GM12891 (cell line): ENCODE results near the gene MYO1C.

Experiments used
- PAX5 ChIP-seq: IDR thresholded peaks from 2 replicates; pipeline ENCODE4 v1.6.1; 2011; ENCODE audit warnings: low read length, moderate library complexity, mild to moderate bottlenecking; ENCODE audit not compliant: insufficient read depth, severe bottlenecking
- POLR2A ChIP-seq: IDR thresholded peaks from 2 replicates; pipeline ENCODE4 v1.6.1; 2011; ENCODE audit warnings: low read depth, low read length, control low read depth
- POLR2AphosphoS5 ChIP-seq: IDR thresholded peaks from 2 replicates; pipeline ENCODE4 v1.6.1; 2011; ENCODE audit warnings: low read depth, low read length, control low read depth
- POU2F2 ChIP-seq: IDR thresholded peaks from 2 replicates; pipeline ENCODE4 v1.6.1; 2011; ENCODE audit warnings: low read depth, mild to moderate bottlenecking, control low read depth, low read length, moderate library complexity
- SPI1 ChIP-seq: IDR thresholded peaks from 2 replicates; pipeline ENCODE4 v1.6.1; 2011; ENCODE audit warnings: low read depth, low read length, control low read depth
- TAF1 ChIP-seq: IDR thresholded peaks from 2 replicates; pipeline ENCODE4 v1.6.1; 2011; ENCODE audit warnings: low read depth, low read length, control low read depth

DNA sequence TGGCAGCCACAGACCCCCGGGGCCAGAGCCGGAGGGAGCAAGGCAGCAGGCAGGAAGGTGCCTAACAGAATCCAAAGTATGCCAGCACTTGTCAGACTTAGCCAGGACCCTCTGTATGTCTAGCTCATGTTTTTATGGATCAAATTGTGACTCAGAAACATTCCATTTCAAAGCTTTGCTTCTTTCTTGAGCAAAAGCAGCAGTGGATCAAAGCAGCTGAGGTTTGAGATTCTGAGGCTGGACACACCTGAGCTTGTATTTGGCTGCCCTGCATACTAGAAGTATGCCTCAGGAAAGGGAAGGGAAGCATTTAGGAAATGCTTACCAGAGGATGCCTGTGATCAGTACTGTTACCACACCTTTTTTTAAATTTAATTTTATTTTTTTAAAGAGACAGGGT, 5.7 kb upstream of the MYO1C start:
- TF ChIP-seq POLR2A (no peak), POLR2AphosphoS5 (no peak), TAF1 (no peak), POU2F2 (no peak), SPI1 (no peak), PAX5 (no peak)
